Mesothelial cell of epicardium (in vitro differentiated cells): Measurements from ENCODE around the gene PAM16. TPM values are rescaled to one million over a fixed set of nuclear protein-coding genes. Genes with fewer than 3 reads are reported as not detected.

ENCODE experiments used
- DNase-seq, 2 experiments: peaks; one replicate each; pipeline ENCODE4 v3.0.0; 2021; ENCODE audit warnings: low spot score in 2 of 2; ENCODE audit not compliant: unreplicated experiment in 2 of 2
- H3K27ac Mint-ChIP-seq: 2 replicates; pipeline ENCODE4 v1.8.0; 2021; ENCODE audit warnings: mixed read lengths
- H3K27me3 Mint-ChIP-seq: 2 replicates; pipeline ENCODE4 v1.8.0; 2021; ENCODE audit warnings: low read depth, mixed read lengths
- H3K36me3 Mint-ChIP-seq: 2 replicates; pipeline ENCODE4 v1.8.0; 2021; ENCODE audit warnings: mixed read lengths
- H3K4me1 Mint-ChIP-seq: 2 replicates; pipeline ENCODE4 v1.8.0; 2021; ENCODE audit warnings: mixed read lengths
- H3K4me3 Mint-ChIP-seq: 2 replicates; pipeline ENCODE4 v1.8.0; 2021; ENCODE audit warnings: mild to moderate bottlenecking, moderate library complexity, mixed read lengths
- H3K9me3 Mint-ChIP-seq: 2 replicates; pipeline ENCODE4 v1.8.0; 2021; ENCODE audit warnings: mixed read lengths
- total RNA-seq: library from RNA; stranded (reverse); gene quantifications from 3 replicates; pipeline ENCODE4 v1.2.1, GENCODE V29; 2021
- TF ChIP-seq, protein P1 (sequence below): fragments of 200-600 bp; sonication (generic); IDR thresholded peaks from one replicate; pipeline ENCODE4 v1.5.0; 2021; ENCODE audit warnings: antibody characterized with exemption; ENCODE audit not compliant: unreplicated experiment

PAM16 gene
- total RNA-seq, 1 donor from 2014 or later = 35.6 TPM

DNA sequence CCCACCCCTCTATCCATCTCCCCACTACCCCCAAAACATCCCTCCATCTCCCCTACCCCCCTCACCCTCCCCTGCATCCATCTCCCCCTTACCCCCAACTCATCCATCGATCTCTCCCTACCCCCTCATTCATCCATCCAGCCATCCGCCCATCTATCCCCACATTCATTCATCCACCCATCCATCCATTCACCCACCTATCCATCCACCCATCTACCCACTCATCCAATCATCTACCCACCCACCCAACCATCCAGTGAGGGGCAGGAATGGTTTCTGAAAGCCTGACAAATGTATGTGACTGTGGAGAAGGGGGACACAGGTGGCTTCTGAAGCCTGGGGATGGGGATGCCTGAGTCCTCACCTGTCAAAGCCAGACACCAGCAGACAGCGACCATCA, 8.8 kb upstream of the PAM16 start:
- H3K9me3 Mint-ChIP-seq = no peaks in the 10 kb centered on the region
- no peak overlapping the region for H3K27ac Mint-ChIP-seq
- H3K27me3 Mint-ChIP-seq = no peaks in the 10 kb centered on the region
- no peaks in the 10 kb centered on the region for H3K4me1 Mint-ChIP-seq
- peaks cover 2% of the 10 kb centered on the region for H3K36me3 Mint-ChIP-seq
- DNase-seq = no peak
- TF ChIP-seq, protein P1, sequence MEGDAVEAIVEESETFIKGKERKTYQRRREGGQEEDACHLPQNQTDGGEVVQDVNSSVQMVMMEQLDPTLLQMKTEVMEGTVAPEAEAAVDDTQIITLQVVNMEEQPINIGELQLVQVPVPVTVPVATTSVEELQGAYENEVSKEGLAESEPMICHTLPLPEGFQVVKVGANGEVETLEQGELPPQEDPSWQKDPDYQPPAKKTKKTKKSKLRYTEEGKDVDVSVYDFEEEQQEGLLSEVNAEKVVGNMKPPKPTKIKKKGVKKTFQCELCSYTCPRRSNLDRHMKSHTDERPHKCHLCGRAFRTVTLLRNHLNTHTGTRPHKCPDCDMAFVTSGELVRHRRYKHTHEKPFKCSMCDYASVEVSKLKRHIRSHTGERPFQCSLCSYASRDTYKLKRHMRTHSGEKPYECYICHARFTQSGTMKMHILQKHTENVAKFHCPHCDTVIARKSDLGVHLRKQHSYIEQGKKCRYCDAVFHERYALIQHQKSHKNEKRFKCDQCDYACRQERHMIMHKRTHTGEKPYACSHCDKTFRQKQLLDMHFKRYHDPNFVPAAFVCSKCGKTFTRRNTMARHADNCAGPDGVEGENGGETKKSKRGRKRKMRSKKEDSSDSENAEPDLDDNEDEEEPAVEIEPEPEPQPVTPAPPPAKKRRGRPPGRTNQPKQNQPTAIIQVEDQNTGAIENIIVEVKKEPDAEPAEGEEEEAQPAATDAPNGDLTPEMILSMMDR = no peak
- no peak overlapping the region for H3K4me3 Mint-ChIP-seq

- Mint-ChIP-seq H3K9me3 (no peaks in the 10 kb centered on the region), H3K4me1 (no peaks in the 10 kb centered on the region), H3K36me3 (peaks cover 2% of the 10 kb centered on the region), H3K4me3 (no peak overlapping the region), H3K27me3 (no peaks in the 10 kb centered on the region), H3K27ac (no peak overlapping the region)
- DNase-seq = peak; percentile 59 to 84
- TF ChIP-seq, protein P1 = peak; percentile 99
Measured at GRCh38 chr16:4358831-4359561, 7.9 kb upstream of the PAM16 start.

- Mint-ChIP-seq H3K4me1 (no peaks in the 10 kb centered on the region), H3K36me3 (peaks cover 2% of the 10 kb centered on the region), H3K27ac (no peak overlapping the region), H3K4me3 (no peak overlapping the region), H3K27me3 (no peaks in the 10 kb centered on the region), H3K9me3 (no peaks in the 10 kb centered on the region)
- DNase-seq = no peak
- TF ChIP-seq, protein P1 = no peak
Measured at GRCh38 chr16:4358236-4358635, 7.1 kb upstream of the PAM16 start.

DNA sequence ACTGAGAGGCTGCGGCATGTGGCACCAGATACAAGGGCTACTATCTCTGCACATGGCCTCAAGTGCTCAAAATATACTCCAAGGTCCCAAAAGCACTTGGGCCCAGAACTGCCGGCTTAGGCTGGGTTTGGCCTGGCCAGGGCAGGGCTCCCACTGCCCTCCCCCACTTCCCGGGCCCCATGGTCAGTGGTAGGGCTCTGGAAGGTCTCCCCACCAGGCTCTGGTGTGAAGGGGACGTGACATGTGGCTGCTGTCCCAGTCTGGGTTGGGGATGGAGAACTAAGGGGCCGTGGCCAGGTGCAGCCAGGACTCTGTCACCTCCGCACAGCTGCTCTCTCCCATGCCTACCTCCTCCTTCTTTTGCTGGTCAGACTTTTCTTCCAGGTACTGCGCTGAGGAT, 5.7 kb upstream of the PAM16 start:
- no peaks in the 10 kb centered on the region for H3K9me3 Mint-ChIP-seq
- peaks cover 2% of the 10 kb centered on the region for H3K36me3 Mint-ChIP-seq
- no peak for DNase-seq
- no peak overlapping the region for H3K27ac Mint-ChIP-seq
- TF ChIP-seq, protein P1 = no peak
- no peak overlapping the region for H3K4me3 Mint-ChIP-seq
- H3K4me1 Mint-ChIP-seq = peaks cover 2% of the 10 kb centered on the region
- H3K27me3 Mint-ChIP-seq = no peaks in the 10 kb centered on the region

- Mint-ChIP-seq H3K36me3 (peaks cover 2% of the 10 kb centered on the region), H3K27me3 (no peaks in the 10 kb centered on the region), H3K27ac (no peak overlapping the region), H3K9me3 (no peaks in the 10 kb centered on the region), H3K4me3 (no peak overlapping the region), H3K4me1 (peaks cover 11% of the 10 kb centered on the region)
- no peak for DNase-seq
- TF ChIP-seq, protein P1 = no peak
Measured at GRCh38 chr16:4354512-4355409, 3.6 kb upstream of the PAM16 start.
